Stromal cell of bone marrow (primary cell): ENCODE measurements around the gene NPIPB8.
"Not testable (repeated sequence)": the region's sequence is repeated elsewhere in the genome, so short reads cannot be mapped to it uniquely, and the experiment has no call there.

Experiments used
- DNase-seq: peaks from one replicate; pipeline ENCODE4 v3.0.0-alpha.2; 2012; ENCODE audit warnings: low read depth

NPIPB8 gene

GRCh38 chr16:28637765-28638164 lies at the start of gene NPIPB8:
Gene NPIPB8 (plus strand): TSS chr16:28638065. CDS start chr16:28638361, 296 bp downstream.
- DNase-seq: not testable (repeated sequence)

- DNase-seq: no peak
These were observed 48.8 kb upstream of the NPIPB8 start for GRCh38 chr16:28589069-28589468.

DNA sequence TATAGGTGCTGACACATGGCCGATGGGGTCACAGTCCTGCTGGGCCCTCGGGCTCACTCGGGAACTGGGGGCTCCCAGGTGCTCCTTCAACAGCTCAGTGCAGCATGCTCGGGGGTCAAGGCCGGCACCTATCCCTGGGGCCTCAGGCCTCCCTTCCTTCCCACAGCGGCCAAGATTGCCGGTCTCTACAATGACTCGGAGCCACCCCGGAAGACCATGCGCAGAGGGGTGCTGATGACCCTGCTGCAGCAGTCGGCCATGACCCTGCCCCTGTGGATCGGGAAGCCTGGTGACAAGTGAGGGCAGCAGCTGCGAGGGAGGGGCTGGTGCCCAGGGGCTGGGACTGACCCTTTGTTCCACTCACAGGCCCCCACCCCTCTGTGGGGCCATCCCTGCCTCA lies 47.9 kb upstream of the NPIPB8 start:
- no peak for DNase-seq

DNA sequence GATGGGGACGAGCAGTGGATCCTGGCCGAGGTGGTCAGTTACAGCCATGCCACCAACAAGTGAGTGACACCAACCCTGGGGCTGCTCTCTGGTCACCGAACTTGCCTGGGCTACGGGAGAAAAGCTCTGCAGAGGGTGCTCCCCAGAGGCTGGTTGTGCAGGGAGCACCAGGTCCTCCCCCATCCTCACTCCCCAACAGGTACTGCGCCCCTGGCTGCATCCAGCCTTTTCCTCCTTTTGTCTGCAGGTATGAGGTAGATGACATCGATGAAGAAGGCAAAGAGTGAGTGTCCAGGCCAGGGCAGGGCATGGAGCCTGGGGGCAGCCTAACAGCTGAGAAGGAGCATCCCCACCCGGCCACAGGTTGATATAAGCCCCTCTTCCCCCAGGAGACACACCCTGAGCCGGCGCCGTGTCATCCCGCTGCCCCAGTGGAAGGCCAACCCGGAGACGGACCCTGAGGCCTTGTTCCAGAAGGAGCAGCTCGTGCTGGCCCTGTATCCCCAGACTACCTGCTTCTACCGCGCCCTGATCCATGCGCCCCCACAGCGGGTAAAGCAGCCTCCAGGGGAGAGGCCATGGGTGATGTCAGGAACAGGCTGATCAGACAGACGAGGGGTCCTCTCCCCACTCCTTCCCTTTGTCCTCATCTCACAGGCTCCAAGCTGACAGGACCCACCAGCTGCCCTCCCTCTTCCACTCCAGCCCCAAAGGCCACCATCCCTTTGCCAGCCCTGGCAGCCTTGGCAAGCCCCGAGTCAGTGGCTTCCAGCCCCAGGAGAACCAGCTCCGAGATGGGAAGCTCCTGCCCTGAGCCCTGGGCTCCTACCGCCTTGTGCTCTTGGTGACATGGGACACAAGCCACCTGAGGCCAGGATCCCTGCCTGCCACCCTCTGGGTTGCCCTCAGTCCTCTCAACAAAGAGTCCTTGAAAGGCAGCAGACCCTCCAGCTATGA lies 47.2 kb upstream of the NPIPB8 start:
- DNase-seq: no peak

- DNase-seq: no peak
These were observed 46.5 kb upstream of the NPIPB8 start for GRCh38 chr16:28591355-28591754.

DNA sequence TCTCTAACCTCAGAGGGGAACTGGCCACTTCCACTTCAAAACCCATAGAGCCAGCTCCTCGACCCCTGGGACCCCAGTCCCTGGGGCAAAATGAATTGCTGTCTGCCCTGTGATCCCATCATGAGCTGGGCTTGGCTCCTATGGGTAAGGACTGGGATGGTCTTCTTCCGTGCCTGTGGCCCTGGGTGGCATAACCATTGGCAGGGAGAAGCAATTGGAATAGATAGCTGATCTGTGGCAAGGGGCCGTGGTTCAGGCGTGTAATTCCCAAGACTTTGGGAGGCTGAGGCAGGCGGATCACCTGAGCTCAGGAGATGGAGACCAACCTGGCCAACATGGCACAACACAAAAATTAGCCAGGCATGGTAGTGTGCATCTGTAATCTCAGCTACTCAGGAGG lies 45.4 kb upstream of the NPIPB8 start:
- no peak for DNase-seq

DNA sequence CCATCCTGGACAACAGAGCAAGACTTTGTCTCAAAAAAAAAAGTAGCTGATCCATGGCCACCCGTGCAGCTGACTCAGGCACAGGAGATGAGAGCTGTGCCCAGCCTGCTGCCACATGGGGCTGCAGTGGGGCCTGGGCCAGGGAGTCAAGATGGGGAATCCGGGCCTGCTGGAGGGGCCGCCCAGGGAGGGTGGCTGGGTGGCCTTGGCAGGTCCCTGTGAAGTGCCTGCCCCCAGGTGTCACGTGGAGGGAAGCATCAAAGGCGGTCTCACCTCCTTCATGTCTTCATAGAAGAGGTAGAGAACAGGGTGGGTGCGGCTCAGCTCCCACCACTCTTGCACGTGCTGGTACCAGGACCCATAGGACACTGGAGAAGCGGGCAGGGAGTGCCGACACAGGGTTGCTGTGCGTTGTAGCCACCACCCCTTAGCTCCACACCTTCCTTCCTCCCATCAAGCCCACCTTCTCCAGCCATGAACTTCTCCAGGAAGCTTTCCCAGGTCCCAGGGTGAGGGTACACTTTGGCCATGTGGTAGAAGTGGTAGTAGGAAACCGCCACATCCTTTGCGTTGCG lies 44.8 kb upstream of the NPIPB8 start:
- no peak for DNase-seq

- DNase-seq: not testable (repeated sequence)
These were observed 42.4 kb upstream of the NPIPB8 start for GRCh38 chr16:28595451-28595850.

- DNase-seq: no peak
These were observed 41.7 kb upstream of the NPIPB8 start for GRCh38 chr16:28596115-28596630.

GRCh38 chr16:28596840-28597691 lies 40.8 kb upstream of the NPIPB8 start, which contains the start of gene SULT1A2:
Gene SULT1A2 (minus strand): TSS chr16:28597050. CDS start chr16:28595930, 1,120 bp downstream.
- DNase-seq: no peak

DNA sequence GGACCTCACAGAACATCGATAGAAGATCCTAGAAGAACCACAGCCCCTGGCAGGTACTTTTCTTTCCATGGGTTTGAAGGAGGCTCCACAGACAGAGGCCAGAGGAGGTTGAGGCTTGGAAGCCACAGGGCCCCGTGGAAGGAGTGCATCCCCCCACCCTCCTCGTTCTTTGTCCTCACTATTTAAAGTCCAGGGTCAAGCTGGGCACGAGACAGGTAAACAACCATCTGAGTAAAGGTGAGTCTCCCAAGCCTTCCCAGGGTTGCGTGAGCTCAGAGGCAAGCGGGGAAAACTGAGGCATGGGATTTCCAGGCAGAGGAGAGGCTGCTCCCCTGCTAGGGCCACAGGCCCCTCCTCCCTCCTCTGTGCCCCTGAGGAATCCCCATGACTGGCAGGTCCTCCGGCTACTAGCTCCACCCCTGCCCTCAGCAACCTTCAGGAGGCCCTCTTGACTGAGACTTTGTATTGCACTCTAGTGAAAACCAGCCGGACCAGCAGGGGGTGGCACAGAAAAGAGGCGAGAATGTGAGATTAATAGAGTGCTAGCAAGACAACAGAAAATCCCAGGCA lies 40.1 kb upstream of the NPIPB8 start:
- no peak for DNase-seq

GRCh38 chr16:28599377-28600285 lies 38.2 kb upstream of the NPIPB8 start:
- not testable (repeated sequence) for DNase-seq

DNA sequence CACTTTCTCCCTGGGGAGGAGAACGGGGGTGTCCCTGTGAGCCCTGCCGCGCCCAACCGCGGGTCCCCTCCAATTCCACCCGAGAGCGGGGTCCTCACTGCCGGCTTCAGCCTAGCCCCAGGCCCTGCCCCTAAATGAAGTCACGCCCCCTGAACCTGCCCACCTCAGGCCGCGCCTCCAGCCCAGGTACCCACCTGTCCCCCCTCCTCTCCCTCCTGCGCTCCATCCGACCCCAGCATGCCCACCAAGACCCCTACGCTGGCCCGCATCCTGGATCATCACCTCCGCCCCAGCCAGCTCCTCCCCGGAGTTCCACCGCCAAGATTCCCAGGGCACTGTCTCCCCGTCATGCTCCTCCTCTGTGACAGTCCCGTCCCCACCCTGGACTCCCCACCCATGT lies 36.9 kb upstream of the NPIPB8 start:
- DNase-seq: not testable (repeated sequence)

- DNase-seq: not testable (repeated sequence)
These were observed 36.3 kb upstream of the NPIPB8 start for GRCh38 chr16:28601589-28601988.

DNA sequence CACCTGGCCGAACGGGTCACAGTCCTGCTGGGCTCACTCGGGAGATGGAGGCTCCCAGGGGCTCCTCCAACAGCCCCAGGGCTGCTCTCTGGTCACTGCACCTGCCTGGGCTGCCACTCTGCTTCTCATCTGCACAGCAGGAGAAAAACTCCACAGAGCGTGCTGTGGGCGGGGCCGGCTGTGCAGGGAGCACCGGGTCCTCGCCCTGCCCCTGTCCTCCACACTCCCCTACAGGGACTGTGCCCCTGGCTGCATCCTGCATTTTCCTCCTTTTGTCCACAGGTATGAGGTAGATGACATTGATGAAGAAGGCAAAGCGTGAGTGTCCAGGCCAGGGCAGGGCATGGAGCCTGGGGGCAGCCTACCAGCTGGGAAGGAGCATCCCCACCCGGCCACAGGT lies 35.8 kb upstream of the NPIPB8 start:
- not testable (repeated sequence) for DNase-seq

GRCh38 chr16:28602529-28602928 lies 35.3 kb upstream of the NPIPB8 start:
- DNase-seq: no peak

- DNase-seq: no peak
These were observed 34.3 kb upstream of the NPIPB8 start for GRCh38 chr16:28603381-28604185.

- DNase-seq: no peak
These were observed 33.7 kb upstream of the NPIPB8 start for GRCh38 chr16:28604186-28604565.

DNA sequence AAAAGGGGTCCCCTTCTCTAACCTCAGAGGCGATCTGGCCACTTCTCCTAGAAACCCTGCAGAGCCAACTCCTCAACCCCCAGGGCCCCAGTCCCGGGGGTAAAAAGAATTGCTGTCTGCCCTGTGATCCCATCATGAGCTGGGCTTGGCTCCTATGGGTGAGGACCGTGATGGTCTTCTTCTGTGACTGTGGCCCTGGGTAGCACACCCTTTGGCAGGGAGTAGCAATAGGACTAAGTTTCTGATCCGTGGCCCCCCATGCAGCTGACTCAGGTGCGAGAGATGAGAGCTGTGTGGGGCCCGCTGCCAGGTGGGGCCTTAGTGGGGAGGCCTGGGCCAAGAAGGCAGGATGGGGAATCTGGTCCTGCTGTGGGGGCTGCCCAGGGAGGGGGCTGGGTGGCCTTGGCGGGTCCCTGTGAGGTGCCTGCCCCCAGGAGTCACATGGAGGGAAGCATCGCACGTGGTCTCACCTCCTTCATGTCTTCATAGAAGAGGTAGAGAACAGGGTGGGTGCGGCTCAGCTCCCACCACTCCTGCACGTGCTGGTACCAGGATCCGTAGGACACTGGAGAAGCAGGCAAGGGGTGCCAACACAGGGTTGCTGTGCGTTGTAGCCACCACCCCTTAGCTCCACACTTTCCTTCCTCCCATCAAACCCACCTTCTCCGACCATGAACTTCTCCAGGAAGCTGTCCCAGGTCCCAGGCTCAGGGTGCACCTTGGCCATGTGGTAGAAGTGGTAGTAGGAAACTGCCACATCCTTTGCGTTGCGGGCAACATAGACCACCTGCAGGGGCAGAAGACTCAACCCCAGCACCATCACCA lies 31.4 kb upstream of the NPIPB8 start:
- DNase-seq: no peak
